ENCODE results near the gene ABCB9.

- TF ChIP-seq CTCF (IDR thresholded peaks at IDR 0.05; ENCODE audit: insufficient read depth, low read depth, low read length) (no peak), EZH2 (IDR thresholded peaks at IDR 0.05; ENCODE audit: insufficient read depth, low read length) (no peak)
These were observed 86.1 kb downstream of the ABCB9 start for GRCh38 chr12:122880155-122880667.
